Stimulated activated CD4-positive, alpha-beta T cell treated with anti-CD3 and anti-CD28 coated beads, Interleukin-15, amount 100 ng/mL, for 24 hours (primary cell): ENCODE results near the gene LTB4R.

Experiments used
- DNase-seq: peaks from one replicate; pipeline ENCODE4 v3.0.0-alpha.2; 2020

Gene LTB4R

GRCh38 chr14:24310646-24311604, at the start of gene LTB4R:
Gene LTB4R, plus strand, starts transcription at chr14:24311502. Its CDS starts 4,150 bp downstream, at chr14:24315652.
- DNase-seq = peak; percentile 72

- no peak for DNase-seq
These were observed 49.4 kb upstream of the LTB4R start for GRCh38 chr14:24261969-24262327.

GRCh38 chr14:24262821-24263733, 48.2 kb upstream of the LTB4R start, which contains the start of gene TGM1:
Gene TGM1, minus strand, starts transcription at chr14:24263177. Its CDS starts 825 bp downstream, at chr14:24262352.
- DNase-seq = no peak

- DNase-seq = no peak
These were observed 47.5 kb upstream of the LTB4R start for GRCh38 chr14:24263848-24264247.

- no peak for DNase-seq
These were observed 47.0 kb upstream of the LTB4R start for GRCh38 chr14:24264298-24264697.

- DNase-seq = no peak
These were observed 44.7 kb upstream of the LTB4R start for GRCh38 chr14:24266344-24267244.

GRCh38 chr14:24267516-24267915, 43.8 kb upstream of the LTB4R start:
- no peak for DNase-seq

GRCh38 chr14:24268225-24268624, 43.1 kb upstream of the LTB4R start:
- DNase-seq = no peak

GRCh38 chr14:24269368-24269767, 41.9 kb upstream of the LTB4R start:
- DNase-seq = no peak

GRCh38 chr14:24269910-24270536, 41.3 kb upstream of the LTB4R start:
- DNase-seq = no peak

- DNase-seq = no peak
These were observed 40.7 kb upstream of the LTB4R start for GRCh38 chr14:24270537-24271133.

GRCh38 chr14:24271134-24271833, 40.0 kb upstream of the LTB4R start, which contains the start of gene RABGGTA:
Gene RABGGTA, minus strand, starts transcription at chr14:24271597. Its CDS starts 482 bp downstream, at chr14:24271115.
- peak; percentile 90 for DNase-seq

- DNase-seq = no peak
These were observed 39.5 kb upstream of the LTB4R start for GRCh38 chr14:24271834-24272263.

- no peak for DNase-seq
These were observed 38.8 kb upstream of the LTB4R start for GRCh38 chr14:24272467-24272866.

- no peak for DNase-seq
These were observed 37.8 kb upstream of the LTB4R start for GRCh38 chr14:24273422-24273998.

- peak; percentile 66 for DNase-seq
These were observed 37.2 kb upstream of the LTB4R start for GRCh38 chr14:24274101-24274543.

GRCh38 chr14:24277071-24277470, 34.2 kb upstream of the LTB4R start:
- no peak for DNase-seq

GRCh38 chr14:24277606-24278321, 33.5 kb upstream of the LTB4R start:
- DNase-seq = peak; percentile 49

GRCh38 chr14:24278424-24278823, 32.9 kb upstream of the LTB4R start:
- DNase-seq = no peak
